ENCODE measurements around the gene FAM209A. TPM values are rescaled to one million over a fixed set of nuclear protein-coding genes. Genes with fewer than 3 reads are reported as not detected.

The FAM209A gene
- total RNA-seq, 2 donors from 2014 or later = not detected

DNA sequence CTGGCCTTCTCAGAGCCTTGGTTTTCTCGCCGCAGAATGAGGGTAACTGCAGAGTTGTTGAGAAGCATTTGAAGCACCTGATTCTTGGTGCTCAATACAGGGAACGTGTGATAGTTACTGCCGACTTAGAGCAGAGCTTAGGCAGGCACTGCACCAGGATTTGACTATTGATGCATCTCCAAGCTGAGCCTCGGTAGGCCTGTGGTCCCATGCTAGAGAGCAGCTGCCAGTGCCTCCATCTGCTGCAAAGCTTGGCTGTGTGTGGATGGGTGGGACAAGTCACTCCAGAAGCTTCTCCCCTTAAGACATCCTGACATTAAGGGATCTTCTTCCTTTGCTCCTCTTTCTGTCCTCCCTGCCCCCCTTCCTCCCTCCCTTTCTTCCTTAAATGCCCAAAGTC lies 49.4 kb downstream of the FAM209A start:
- Histone ChIP-seq H3K36me3 (ENCODE audit: control insufficient read depth, insufficient read depth, low read length) (no peaks in the 10 kb centered on the region), H3K27ac (ENCODE audit: low read depth, low read length) (no peak overlapping the region), H3K4me1 (ENCODE audit: control insufficient read depth, insufficient read depth, low read length) (peaks cover 3% of the 10 kb centered on the region), H3K9me3 (ENCODE audit: control insufficient read depth, low read length) (no peaks in the 10 kb centered on the region), H3K4me3 (ENCODE audit: low read length) (no peak overlapping the region), H3K9ac (ENCODE audit: extremely low read depth, low read length, poor library complexity, severe bottlenecking) (no peak overlapping the region), H3K27me3 (ENCODE audit: control insufficient read depth, insufficient read depth, low read length, poor library complexity, severe bottlenecking) (no peaks in the 10 kb centered on the region)
- Mint-ChIP-seq H3K9me3 (peaks cover 1% of the 10 kb centered on the region), H3K4me3 (no peak overlapping the region), H3K36me3 (ENCODE audit: low read depth) (no peaks in the 10 kb centered on the region), H3K27ac (no peak overlapping the region), H3K4me1 (peaks cover 9% of the 10 kb centered on the region), H3K27me3 (ENCODE audit: insufficient read depth) (peaks cover 9% of the 10 kb centered on the region)
- WGBS, 2 experiments (ENCODE audit: insufficient coverage in 1 of 2, insufficient read length in 1 of 2) = 90 to 96% methylated on average over 5 of the region's 5 CpGs
- TF ChIP-seq, protein P1, sequence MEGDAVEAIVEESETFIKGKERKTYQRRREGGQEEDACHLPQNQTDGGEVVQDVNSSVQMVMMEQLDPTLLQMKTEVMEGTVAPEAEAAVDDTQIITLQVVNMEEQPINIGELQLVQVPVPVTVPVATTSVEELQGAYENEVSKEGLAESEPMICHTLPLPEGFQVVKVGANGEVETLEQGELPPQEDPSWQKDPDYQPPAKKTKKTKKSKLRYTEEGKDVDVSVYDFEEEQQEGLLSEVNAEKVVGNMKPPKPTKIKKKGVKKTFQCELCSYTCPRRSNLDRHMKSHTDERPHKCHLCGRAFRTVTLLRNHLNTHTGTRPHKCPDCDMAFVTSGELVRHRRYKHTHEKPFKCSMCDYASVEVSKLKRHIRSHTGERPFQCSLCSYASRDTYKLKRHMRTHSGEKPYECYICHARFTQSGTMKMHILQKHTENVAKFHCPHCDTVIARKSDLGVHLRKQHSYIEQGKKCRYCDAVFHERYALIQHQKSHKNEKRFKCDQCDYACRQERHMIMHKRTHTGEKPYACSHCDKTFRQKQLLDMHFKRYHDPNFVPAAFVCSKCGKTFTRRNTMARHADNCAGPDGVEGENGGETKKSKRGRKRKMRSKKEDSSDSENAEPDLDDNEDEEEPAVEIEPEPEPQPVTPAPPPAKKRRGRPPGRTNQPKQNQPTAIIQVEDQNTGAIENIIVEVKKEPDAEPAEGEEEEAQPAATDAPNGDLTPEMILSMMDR (conservative IDR thresholded peaks at IDR 0.05) = no peak
- no peak for DNase-seq

DNA sequence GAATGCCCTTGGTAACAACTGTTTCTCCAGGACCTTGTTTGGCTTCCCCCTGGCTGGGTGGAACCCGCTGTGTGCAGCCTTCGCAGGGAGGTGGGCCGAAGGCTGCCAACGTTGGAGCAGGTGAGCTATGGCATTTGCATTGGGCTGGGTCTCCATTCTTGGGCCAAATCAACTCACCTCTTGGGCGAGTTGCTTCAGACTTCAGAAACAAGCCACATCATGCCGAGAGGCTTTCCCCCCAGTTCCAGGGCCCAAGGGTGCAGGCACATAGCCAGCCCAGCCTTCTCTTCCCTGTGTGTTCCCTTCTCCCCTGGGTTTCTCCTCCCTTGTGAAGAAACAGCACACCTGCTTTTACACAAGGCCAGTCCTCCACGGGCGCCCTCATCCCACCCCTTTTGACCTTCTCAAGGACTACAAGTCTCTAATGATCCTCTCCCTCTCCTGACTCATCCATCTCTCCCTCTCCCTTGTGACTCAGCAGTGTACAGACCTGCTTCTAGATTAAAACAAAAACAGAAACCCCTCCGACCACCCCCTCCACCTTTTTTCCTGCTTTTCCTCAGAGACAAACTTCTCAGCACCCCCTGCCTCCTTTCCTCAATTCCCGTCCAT lies 50.1 kb downstream of the FAM209A start:
- Histone ChIP-seq H3K36me3 (ENCODE audit: control insufficient read depth, insufficient read depth, low read length) (no peaks in the 10 kb centered on the region), H3K9ac (ENCODE audit: extremely low read depth, low read length, poor library complexity, severe bottlenecking) (no peak overlapping the region), H3K4me1 (ENCODE audit: control insufficient read depth, insufficient read depth, low read length) (peaks cover 3% of the 10 kb centered on the region), H3K27me3 (ENCODE audit: control insufficient read depth, insufficient read depth, low read length, poor library complexity, severe bottlenecking) (no peaks in the 10 kb centered on the region), H3K9me3 (ENCODE audit: control insufficient read depth, low read length) (no peaks in the 10 kb centered on the region), H3K4me3 (ENCODE audit: low read length) (no peak overlapping the region), H3K27ac (ENCODE audit: low read depth, low read length) (no peak overlapping the region)
- Mint-ChIP-seq H3K4me1 (peaks cover 9% of the 10 kb centered on the region), H3K27me3 (ENCODE audit: insufficient read depth) (peaks cover 9% of the 10 kb centered on the region), H3K4me3 (no peak overlapping the region), H3K9me3 (peaks cover 1% of the 10 kb centered on the region), H3K27ac (no peak overlapping the region), H3K36me3 (ENCODE audit: low read depth) (no peaks in the 10 kb centered on the region)
- WGBS, 2 experiments (ENCODE audit: insufficient coverage in 1 of 2, insufficient read length in 1 of 2) = 89% methylated on average over 10 of the region's 10 CpGs
- DNase-seq = no peak
- TF ChIP-seq, protein P1 (conservative IDR thresholded peaks at IDR 0.05) = no peak

DNA sequence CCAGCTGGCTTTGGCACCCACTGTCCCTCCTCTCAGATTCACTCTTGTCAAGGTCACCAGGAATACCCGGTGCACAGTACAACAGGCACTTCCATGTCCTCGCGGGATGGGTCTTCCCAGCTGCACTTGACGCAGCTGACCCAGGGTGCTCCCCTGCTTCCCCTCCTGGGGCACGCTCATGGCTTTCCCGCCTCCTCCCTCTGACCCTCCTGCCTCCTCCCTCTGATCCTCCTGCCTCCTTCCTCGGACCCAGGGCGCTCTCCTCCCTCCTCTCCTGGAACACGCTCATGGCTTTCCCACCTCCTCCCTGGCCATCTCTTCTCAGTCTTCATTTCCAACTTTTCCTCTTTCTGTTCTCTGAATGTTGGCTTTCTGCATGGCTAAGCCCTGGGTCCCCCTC lies 50.6 kb downstream of the FAM209A start:
- no peaks in the 10 kb centered on the region for H3K27me3 ChIP-seq (ENCODE audit: control insufficient read depth, insufficient read depth, low read length, poor library complexity, severe bottlenecking)
- Mint-ChIP-seq H3K4me3 (no peak overlapping the region), H3K36me3 (ENCODE audit: low read depth) (no peaks in the 10 kb centered on the region), H3K27ac (no peak overlapping the region), H3K4me1 (peaks cover 9% of the 10 kb centered on the region), H3K9me3 (peaks cover 1% of the 10 kb centered on the region), H3K27me3 (ENCODE audit: insufficient read depth) (peaks cover 5% of the 10 kb centered on the region)
- no peaks in the 10 kb centered on the region for H3K36me3 ChIP-seq (ENCODE audit: control insufficient read depth, insufficient read depth, low read length)
- WGBS, 2 experiments (ENCODE audit: insufficient coverage in 1 of 2, insufficient read length in 1 of 2) = 89 to 91% methylated on average over 9 of the region's 9 CpGs
- no peak for DNase-seq
- H3K9ac ChIP-seq (ENCODE audit: extremely low read depth, low read length, poor library complexity, severe bottlenecking) = no peak overlapping the region
- TF ChIP-seq, protein P1 (conservative IDR thresholded peaks at IDR 0.05) = no peak
- H3K4me1 ChIP-seq (ENCODE audit: control insufficient read depth, insufficient read depth, low read length) = peaks cover 3% of the 10 kb centered on the region
- H3K27ac ChIP-seq (ENCODE audit: low read depth, low read length) = no peak overlapping the region
- no peaks in the 10 kb centered on the region for H3K9me3 ChIP-seq (ENCODE audit: control insufficient read depth, low read length)
- no peak overlapping the region for H3K4me3 ChIP-seq (ENCODE audit: low read length)

Other genes with a start within 250 kb of the FAM209A start
- gene FAM210B, start 165.8 kb upstream of the FAM209A start, total RNA-seq = 10 to 100 TPM; 16.8 to 34.1 TPM
- gene AURKA, start 132.5 kb upstream of the FAM209A start, total RNA-seq = 10 to 100 TPM; 56.3 to 85.9 TPM
- gene CSTF1, start 132.1 kb upstream of the FAM209A start, total RNA-seq = 10 to 100 TPM; 47.9 to 50.1 TPM
- not detected for gene CASS4, start 112.5 kb upstream of the FAM209A start, total RNA-seq
- 10 to 100 TPM; 63.0 to 65.1 TPM for gene RTF2, start 56.1 kb upstream of the FAM209A start, total RNA-seq
- under 1 TPM in 1 of 2 donors, not detected in 1; 0.77 TPM for gene FAM209B, start 8.5 kb downstream of the FAM209A start, total RNA-seq
- gene TFAP2C, start 104.6 kb downstream of the FAM209A start, total RNA-seq = 1 to 10 TPM in 1 of 2 donors, under 1 TPM in 1; 0.31 to 1.8 TPM

Measured in endodermal cell (in vitro differentiated cells).